HPDE6-E6E7 (cell line): ENCODE results near the gene EFCAB3.
"Not testable (repeated sequence)": the region's sequence is repeated elsewhere in the genome, so short reads cannot be mapped to it uniquely, and the experiment has no call there.

Source experiments
- DNase-seq: peaks from one replicate; pipeline ENCODE4 v3.0.0; 2011; ENCODE audit warnings: missing footprints; ENCODE audit errors: extremely low spot score

The EFCAB3 gene

GRCh38 chr17:62464422-62464821 is 84.1 kb downstream of the EFCAB3 start:
- DNase-seq: not testable (repeated sequence)

- not testable (repeated sequence) for DNase-seq
These were observed 84.9 kb downstream of the EFCAB3 start for GRCh38 chr17:62465271-62465670.
